HG03066 (cell line): ENCODE measurements around the gene ATP11A.

Source experiments
- ATAC-seq: cut with Tn5 transposase; IDR thresholded peaks from one replicate; pipeline ENCODE4 v1.9.1; 2021; ENCODE audit warnings: low read depth; ENCODE audit not compliant: unreplicated experiment

The ATP11A gene

GRCh38 chr13:112885242-112885781 lies 195.5 kb downstream of the ATP11A start:
- ATAC-seq, result no peak

- ATAC-seq, result no peak
Observed at GRCh38 chr13:112885782-112886268, 196.0 kb downstream of the ATP11A start.

- no peak for ATAC-seq
Observed at GRCh38 chr13:112887151-112887550, 197.3 kb downstream of the ATP11A start.

GRCh38 chr13:112887557-112887991 lies 197.7 kb downstream of the ATP11A start:
- no peak for ATAC-seq

- ATAC-seq, result no peak
Observed at GRCh38 chr13:112888238-112889111, 198.6 kb downstream of the ATP11A start.

GRCh38 chr13:112889351-112890290 lies 199.8 kb downstream of the ATP11A start:
- ATAC-seq, result no peak

GRCh38 chr13:112890316-112891145 lies 200.7 kb downstream of the ATP11A start:
- no peak for ATAC-seq

GRCh38 chr13:112891477-112892401 lies 201.9 kb downstream of the ATP11A start:
- ATAC-seq, result no peak

GRCh38 chr13:112892426-112893206 lies 202.8 kb downstream of the ATP11A start:
- no peak for ATAC-seq

- no peak for ATAC-seq
Observed at GRCh38 chr13:112893207-112893569, 203.3 kb downstream of the ATP11A start.

- ATAC-seq, result no peak
Observed at GRCh38 chr13:112893570-112894422, 204.0 kb downstream of the ATP11A start.

GRCh38 chr13:112894423-112894672 lies 204.5 kb downstream of the ATP11A start:
- ATAC-seq, result no peak

GRCh38 chr13:112894673-112895481 lies 205.0 kb downstream of the ATP11A start:
- ATAC-seq, result no peak

- ATAC-seq, result no peak
Observed at GRCh38 chr13:112895521-112896465, 206.0 kb downstream of the ATP11A start.

- ATAC-seq, result no peak
Observed at GRCh38 chr13:112896736-112897602, 207.1 kb downstream of the ATP11A start.
